Measurements from ENCODE around the gene UROC1. TPM values are rescaled to one million over a fixed set of nuclear protein-coding genes. Genes with fewer than 3 reads are reported as not detected.

The UROC1 gene
- total RNA-seq, 1 experiment from 2014 or later, result not detected

DNA sequence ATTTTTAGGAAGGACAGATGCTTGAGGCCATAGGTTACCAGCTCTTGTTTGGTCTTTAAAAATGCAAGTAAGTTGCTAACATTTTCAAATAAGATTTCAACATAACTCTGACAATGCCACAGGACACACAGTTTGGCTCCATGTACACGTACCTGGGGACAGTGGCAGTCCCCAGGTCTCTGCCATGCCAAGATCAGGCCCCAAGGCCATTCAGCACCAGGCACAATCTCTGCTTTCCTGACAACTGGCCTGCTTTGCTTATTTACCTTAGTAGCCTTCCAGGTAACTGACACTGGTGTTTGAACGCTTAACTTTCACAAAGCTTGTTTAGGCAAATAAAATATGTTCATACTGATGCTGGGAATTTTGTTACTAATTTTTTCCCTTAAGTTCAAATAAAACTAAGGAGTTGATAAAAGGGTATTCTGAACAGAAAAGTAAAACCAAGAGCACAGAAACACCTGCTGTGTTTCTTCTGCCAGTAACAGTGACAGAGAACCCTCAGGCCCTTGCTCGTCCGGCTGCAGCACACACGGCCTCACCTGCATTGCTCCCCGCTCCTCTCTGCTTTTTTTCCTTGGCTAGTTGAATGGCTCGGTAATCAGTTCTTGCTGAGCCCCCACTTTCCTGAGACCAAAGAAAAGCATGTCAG, 58.3 kb downstream of the UROC1 start:
- H3K4me2 ChIP-seq (ENCODE audit: low read depth, low read length, poor library complexity, severe bottlenecking), result no peak overlapping the region
- H2AFZ ChIP-seq (ENCODE audit: low read length), result no peak overlapping the region
- H3K79me2 ChIP-seq (ENCODE audit: low read length), result peaks cover 50% of the 10 kb centered on the region
- H3K9me3 ChIP-seq (ENCODE audit: low read length), result no peaks in the 10 kb centered on the region
- no peak overlapping the region for H3K9ac ChIP-seq (ENCODE audit: low read length)
- peaks cover 7% of the 10 kb centered on the region; the same call in 1 of the 2 replicates for H4K20me1 ChIP-seq (ENCODE audit: insufficient read depth, low read depth, low read length)
- no peaks in the 10 kb centered on the region for H3K27me3 ChIP-seq (ENCODE audit: low read length)
- H3K4me1 ChIP-seq (ENCODE audit: low read length), result no peaks in the 10 kb centered on the region
- no peak for DNase-seq
- no peak overlapping the region for H3K27ac ChIP-seq (ENCODE audit: low read length)
- H3K4me3 ChIP-seq (ENCODE audit: low read length), result no peak overlapping the region
- H3K36me3 ChIP-seq (ENCODE audit: insufficient read depth, low read length), result peaks cover 16% of the 10 kb centered on the region; the same call in 1 of the 2 replicates
- no peaks in the 10 kb centered on the region for H3K9me2 ChIP-seq (replicated peaks; ENCODE audit: insufficient read depth, low read length)

DNA sequence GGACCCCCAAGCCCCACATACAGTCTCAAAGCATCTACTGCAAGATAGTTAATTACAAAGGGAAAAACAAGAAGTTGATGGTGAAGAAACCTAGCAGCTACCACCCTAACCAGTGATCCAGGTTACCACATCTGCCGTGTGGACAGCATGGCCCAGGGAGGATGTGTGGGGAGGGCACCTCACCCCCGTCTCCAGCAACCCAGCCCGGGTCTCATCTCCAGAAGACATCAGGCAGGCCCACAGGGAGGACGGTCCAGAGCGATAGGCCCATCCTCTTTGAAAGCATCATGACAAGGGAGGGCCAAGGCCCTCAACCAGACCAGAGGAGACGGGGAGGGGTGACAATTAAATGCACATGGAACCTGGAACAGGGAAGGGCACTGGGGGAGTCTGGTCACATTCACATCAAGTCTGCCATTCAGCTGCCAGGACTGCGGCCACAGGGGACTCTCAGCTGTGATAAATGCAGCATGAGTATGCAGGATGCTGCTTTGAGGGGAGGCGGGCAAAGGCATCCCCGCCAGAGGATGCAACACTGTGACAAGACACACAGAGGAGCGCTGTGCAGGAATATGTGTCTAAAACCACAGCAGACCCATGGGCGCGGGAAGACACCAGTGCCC, 60.7 kb downstream of the UROC1 start:
- no peak for DNase-seq
- peaks cover 57% of the 10 kb centered on the region for H3K79me2 ChIP-seq (ENCODE audit: low read length)
- H3K27me3 ChIP-seq (ENCODE audit: low read length), result no peaks in the 10 kb centered on the region
- H2AFZ ChIP-seq (ENCODE audit: low read length), result no peak overlapping the region
- no peaks in the 10 kb centered on the region for H3K9me2 ChIP-seq (replicated peaks; ENCODE audit: insufficient read depth, low read length)
- H4K20me1 ChIP-seq (ENCODE audit: insufficient read depth, low read depth, low read length), result peaks cover 7% of the 10 kb centered on the region; the same call in 1 of the 2 replicates
- no peak overlapping the region for H3K4me3 ChIP-seq (ENCODE audit: low read length)
- H3K4me1 ChIP-seq (ENCODE audit: low read length), result no peaks in the 10 kb centered on the region
- no peak overlapping the region for H3K9ac ChIP-seq (ENCODE audit: low read length)
- H3K4me2 ChIP-seq (ENCODE audit: low read depth, low read length, poor library complexity, severe bottlenecking), result no peak overlapping the region
- H3K36me3 ChIP-seq (ENCODE audit: insufficient read depth, low read length), result peaks cover 29% of the 10 kb centered on the region; the same call in 1 of the 2 replicates
- H3K27ac ChIP-seq (ENCODE audit: low read length), result no peak overlapping the region
- H3K9me3 ChIP-seq (ENCODE audit: low read length), result no peaks in the 10 kb centered on the region

DNA sequence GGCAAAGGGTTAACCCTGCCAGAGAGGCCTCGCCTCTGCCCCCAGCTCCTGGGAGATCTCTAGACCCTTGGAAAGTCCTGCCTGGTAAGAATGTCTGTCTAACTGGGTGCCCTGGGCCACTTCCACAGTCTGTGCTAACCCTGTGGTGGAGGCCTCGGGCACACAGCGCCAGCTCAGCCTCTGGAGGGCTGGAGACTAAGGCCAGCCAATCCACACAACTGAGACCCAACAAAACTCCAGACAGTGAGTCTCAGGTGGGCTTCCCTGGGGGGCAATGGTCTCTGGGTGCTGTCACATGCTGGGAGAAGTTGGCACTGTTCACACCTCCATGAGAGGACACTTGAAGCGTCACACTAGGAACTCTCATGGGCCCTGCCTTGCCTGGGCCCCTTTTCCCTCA, 61.4 kb downstream of the UROC1 start:
- Histone ChIP-seq H4K20me1 (ENCODE audit: insufficient read depth, low read depth, low read length) (peaks cover 7% of the 10 kb centered on the region; the same call in 1 of the 2 replicates), H3K4me1 (ENCODE audit: low read length) (no peaks in the 10 kb centered on the region), H3K4me3 (ENCODE audit: low read length) (no peak overlapping the region), H2AFZ (ENCODE audit: low read length) (no peak overlapping the region), H3K9ac (ENCODE audit: low read length) (no peak overlapping the region), H3K27ac (ENCODE audit: low read length) (no peak overlapping the region), H3K9me2 (replicated peaks; ENCODE audit: insufficient read depth, low read length) (no peaks in the 10 kb centered on the region), H3K36me3 (ENCODE audit: insufficient read depth, low read length) (peaks cover 23% of the 10 kb centered on the region; the same call in 1 of the 2 replicates), H3K79me2 (ENCODE audit: low read length) (peaks cover 57% of the 10 kb centered on the region), H3K4me2 (ENCODE audit: low read depth, low read length, poor library complexity, severe bottlenecking) (no peak overlapping the region), H3K27me3 (ENCODE audit: low read length) (no peaks in the 10 kb centered on the region), H3K9me3 (ENCODE audit: low read length) (no peaks in the 10 kb centered on the region)
- DNase-seq, result no peak

DNA sequence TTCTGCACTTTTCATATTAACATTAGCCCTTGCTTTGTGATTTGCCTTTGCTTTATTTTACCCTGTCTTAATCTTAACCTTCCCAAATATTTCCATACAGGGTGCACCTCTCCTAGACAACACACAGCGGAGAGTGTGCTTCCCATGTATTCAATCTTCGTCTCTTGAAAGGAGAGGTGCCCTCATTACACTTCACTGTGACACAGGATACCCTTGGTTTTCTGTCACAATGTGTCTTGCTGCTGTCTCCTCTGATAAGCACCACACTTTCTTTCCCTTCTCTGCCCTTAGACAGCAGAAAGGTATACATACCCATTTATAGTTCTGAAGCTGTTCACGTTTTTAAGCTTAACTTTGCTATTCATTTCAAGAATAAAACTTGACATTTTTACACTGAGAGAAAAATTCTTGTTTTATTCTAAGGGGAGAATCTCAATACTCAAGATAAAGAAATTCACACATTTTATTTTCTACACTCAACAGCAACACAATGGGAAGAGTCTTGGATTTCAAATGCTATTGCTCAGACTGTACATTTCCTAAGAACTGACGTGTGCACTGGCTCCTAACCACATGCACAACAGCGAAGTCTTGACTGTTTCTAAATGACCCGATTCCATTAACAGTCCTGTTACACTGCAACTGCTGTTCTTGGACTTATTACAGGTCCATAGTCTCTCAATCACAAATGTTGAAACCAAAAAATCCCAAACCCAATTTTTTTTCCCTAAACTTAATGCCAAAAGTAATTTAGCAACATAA, 63.0 kb downstream of the UROC1 start:
- no peaks in the 10 kb centered on the region for H3K4me1 ChIP-seq (ENCODE audit: low read length)
- DNase-seq, result no peak
- no peak overlapping the region for H3K27ac ChIP-seq (ENCODE audit: low read length)
- H2AFZ ChIP-seq (ENCODE audit: low read length), result no peak overlapping the region
- H3K9ac ChIP-seq (ENCODE audit: low read length), result no peak overlapping the region
- no peak overlapping the region for H3K4me3 ChIP-seq (ENCODE audit: low read length)
- no peak overlapping the region for H3K4me2 ChIP-seq (ENCODE audit: low read depth, low read length, poor library complexity, severe bottlenecking)
- H3K36me3 ChIP-seq (ENCODE audit: insufficient read depth, low read length), result peaks cover 19% of the 10 kb centered on the region; the same call in 1 of the 2 replicates
- no peaks in the 10 kb centered on the region for H3K9me3 ChIP-seq (ENCODE audit: low read length)
- no peaks in the 10 kb centered on the region for H3K27me3 ChIP-seq (ENCODE audit: low read length)
- peaks cover 7% of the 10 kb centered on the region; the same call in 1 of the 2 replicates for H4K20me1 ChIP-seq (ENCODE audit: insufficient read depth, low read depth, low read length)
- H3K9me2 ChIP-seq (replicated peaks; ENCODE audit: insufficient read depth, low read length), result no peaks in the 10 kb centered on the region
- peaks cover 53% of the 10 kb centered on the region for H3K79me2 ChIP-seq (ENCODE audit: low read length)

DNA sequence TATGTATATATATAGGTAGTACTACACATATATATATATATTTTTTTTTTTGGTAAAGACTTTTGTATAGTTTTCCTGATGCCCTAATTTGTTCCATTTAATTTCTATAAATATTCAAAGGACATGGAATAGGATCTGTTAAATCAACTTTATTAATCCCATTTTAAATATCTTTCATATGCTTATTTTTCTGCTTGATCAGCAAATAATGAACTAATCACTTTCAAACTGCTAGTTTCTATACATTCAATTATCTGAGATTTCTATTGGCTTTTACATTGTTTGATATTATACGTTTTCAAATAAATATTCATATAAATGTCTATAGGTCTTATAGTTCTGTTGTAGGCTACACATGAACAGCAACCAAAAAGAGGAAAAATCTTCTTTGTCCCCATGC, 63.5 kb downstream of the UROC1 start:
- no peaks in the 10 kb centered on the region for H3K27me3 ChIP-seq (ENCODE audit: low read length)
- no peak overlapping the region for H3K27ac ChIP-seq (ENCODE audit: low read length)
- H3K79me2 ChIP-seq (ENCODE audit: low read length), result peaks cover 47% of the 10 kb centered on the region
- H3K9me3 ChIP-seq (ENCODE audit: low read length), result no peaks in the 10 kb centered on the region
- H2AFZ ChIP-seq (ENCODE audit: low read length), result no peak overlapping the region
- H4K20me1 ChIP-seq (ENCODE audit: insufficient read depth, low read depth, low read length), result peaks cover 7% of the 10 kb centered on the region; the same call in 1 of the 2 replicates
- peaks cover 19% of the 10 kb centered on the region; the same call in 1 of the 2 replicates for H3K36me3 ChIP-seq (ENCODE audit: insufficient read depth, low read length)
- no peak overlapping the region for H3K4me3 ChIP-seq (ENCODE audit: low read length)
- no peaks in the 10 kb centered on the region for H3K4me1 ChIP-seq (ENCODE audit: low read length)
- no peak overlapping the region for H3K9ac ChIP-seq (ENCODE audit: low read length)
- H3K9me2 ChIP-seq (replicated peaks; ENCODE audit: insufficient read depth, low read length), result no peaks in the 10 kb centered on the region
- H3K4me2 ChIP-seq (ENCODE audit: low read depth, low read length, poor library complexity, severe bottlenecking), result no peak overlapping the region
- DNase-seq, result no peak

DNA sequence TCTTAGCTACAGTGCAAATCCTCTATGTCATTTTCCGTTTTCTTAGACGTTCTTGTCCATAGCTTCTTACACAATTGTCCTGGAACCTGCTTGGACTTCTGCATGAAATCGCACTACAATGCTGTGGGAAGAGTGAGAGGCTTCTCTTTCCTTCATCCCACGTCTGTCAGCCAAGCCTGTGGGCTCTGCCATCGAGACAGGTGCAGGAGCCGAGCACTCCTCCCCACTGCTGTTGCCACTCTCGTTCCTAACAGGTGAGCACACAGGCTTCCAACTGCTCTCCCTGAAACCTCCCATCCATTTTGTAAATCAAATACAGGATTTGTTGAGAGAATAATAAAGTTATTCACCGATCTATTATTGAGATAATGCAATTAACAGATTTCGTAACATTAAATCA, 65.4 kb downstream of the UROC1 start:
- peaks cover 33% of the 10 kb centered on the region for H3K79me2 ChIP-seq (ENCODE audit: low read length)
- peaks cover 5% of the 10 kb centered on the region; the same call in 1 of the 2 replicates for H4K20me1 ChIP-seq (ENCODE audit: insufficient read depth, low read depth, low read length)

DNA sequence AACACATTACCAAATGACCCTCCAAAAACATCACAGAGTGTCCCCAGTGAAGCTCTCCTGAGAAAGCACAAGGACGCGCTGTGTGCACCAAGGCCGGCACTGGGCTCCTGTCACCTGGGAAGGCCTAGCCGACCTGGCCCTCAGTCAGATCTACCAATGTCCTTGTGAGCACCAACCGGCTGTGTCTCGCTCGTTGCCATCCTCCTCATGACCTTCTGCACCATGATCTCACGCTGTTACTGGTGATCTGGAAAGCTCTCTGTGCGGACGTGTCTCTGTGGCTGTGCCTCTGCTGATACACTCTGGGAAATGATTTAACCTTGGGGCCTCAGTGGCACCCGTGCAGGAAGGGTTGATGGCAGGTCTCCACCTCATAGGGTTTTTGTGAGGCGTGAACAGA, 66.1 kb downstream of the UROC1 start:
- Histone ChIP-seq H3K79me2 (ENCODE audit: low read length) (peaks cover 26% of the 10 kb centered on the region), H3K9ac (ENCODE audit: low read length) (no peak overlapping the region), H3K4me2 (ENCODE audit: low read depth, low read length, poor library complexity, severe bottlenecking) (no peak overlapping the region), H3K27me3 (ENCODE audit: low read length) (no peaks in the 10 kb centered on the region), H3K27ac (ENCODE audit: low read length) (no peak overlapping the region), H4K20me1 (ENCODE audit: insufficient read depth, low read depth, low read length) (peaks cover 1% of the 10 kb centered on the region; the same call in 1 of the 2 replicates), H3K4me1 (ENCODE audit: low read length) (no peaks in the 10 kb centered on the region), H3K9me2 (replicated peaks; ENCODE audit: insufficient read depth, low read length) (no peaks in the 10 kb centered on the region), H3K9me3 (ENCODE audit: low read length) (no peaks in the 10 kb centered on the region), H2AFZ (ENCODE audit: low read length) (no peak overlapping the region), H3K4me3 (ENCODE audit: low read length) (no peak overlapping the region), H3K36me3 (ENCODE audit: insufficient read depth, low read length) (peaks cover 19% of the 10 kb centered on the region; the same call in 1 of the 2 replicates)
- DNase-seq, result no peak

More for the DNA sequence above, 65.4 kb downstream of the UROC1 start:
- Histone ChIP-seq H3K27me3 (ENCODE audit: low read length) (no peaks in the 10 kb centered on the region), H3K36me3 (ENCODE audit: insufficient read depth, low read length) (peaks cover 19% of the 10 kb centered on the region; the same call in 1 of the 2 replicates), H3K4me3 (ENCODE audit: low read length) (no peak overlapping the region), H3K4me2 (ENCODE audit: low read depth, low read length, poor library complexity, severe bottlenecking) (no peak overlapping the region), H3K9me3 (ENCODE audit: low read length) (no peaks in the 10 kb centered on the region), H3K4me1 (ENCODE audit: low read length) (no peaks in the 10 kb centered on the region), H2AFZ (ENCODE audit: low read length) (no peak overlapping the region), H3K9me2 (replicated peaks; ENCODE audit: insufficient read depth, low read length) (no peaks in the 10 kb centered on the region), H3K9ac (ENCODE audit: low read length) (no peak overlapping the region), H3K27ac (ENCODE audit: low read length) (no peak overlapping the region)
- no peak for DNase-seq

DNA sequence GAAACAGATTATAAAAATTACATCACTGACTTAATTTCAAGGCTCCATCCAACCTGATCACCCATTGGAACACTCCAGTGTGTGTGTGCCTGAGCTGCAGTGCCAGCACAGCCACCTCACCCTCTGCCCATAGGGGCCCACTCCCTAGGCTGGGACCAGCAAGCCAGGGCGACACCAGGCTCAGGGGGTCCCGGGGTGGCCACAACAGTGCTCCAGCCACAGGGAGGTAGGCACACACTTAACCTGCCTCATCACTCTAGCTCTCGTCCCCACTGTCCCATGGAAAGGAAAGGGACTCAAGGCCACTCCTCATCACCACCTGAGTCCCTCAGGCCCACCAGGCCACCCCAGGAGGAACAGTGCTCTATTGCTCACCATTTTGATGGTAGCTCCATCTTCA, 66.8 kb downstream of the UROC1 start:
- Histone ChIP-seq H3K79me2 (ENCODE audit: low read length) (peaks cover 23% of the 10 kb centered on the region), H3K9me2 (replicated peaks; ENCODE audit: insufficient read depth, low read length) (no peaks in the 10 kb centered on the region), H3K4me2 (ENCODE audit: low read depth, low read length, poor library complexity, severe bottlenecking) (no peak overlapping the region), H3K27me3 (ENCODE audit: low read length) (no peaks in the 10 kb centered on the region), H3K4me3 (ENCODE audit: low read length) (no peak overlapping the region), H3K4me1 (ENCODE audit: low read length) (no peaks in the 10 kb centered on the region), H3K9ac (ENCODE audit: low read length) (no peak overlapping the region), H4K20me1 (ENCODE audit: insufficient read depth, low read depth, low read length) (0 out of 2 replicates have a peak, but pooled peaks cover 5% of the 10 kb centered on the region), H3K27ac (ENCODE audit: low read length) (no peak overlapping the region), H2AFZ (ENCODE audit: low read length) (no peak overlapping the region), H3K36me3 (ENCODE audit: insufficient read depth, low read length) (peaks cover 19% of the 10 kb centered on the region; the same call in 1 of the 2 replicates), H3K9me3 (ENCODE audit: low read length) (no peaks in the 10 kb centered on the region)
- DNase-seq, result no peak
